GM21619 (cell line): Measurements from ENCODE around the gene RB1.
"Not testable (repeated sequence)": the region's sequence is repeated elsewhere in the genome, so short reads cannot be mapped to it uniquely, and the experiment has no call there.

Source experiments
- ATAC-seq: cut with Tn5 transposase; IDR thresholded peaks from one replicate; pipeline ENCODE4 v1.9.1; 2021; ENCODE audit not compliant: unreplicated experiment

RB1 gene

DNA sequence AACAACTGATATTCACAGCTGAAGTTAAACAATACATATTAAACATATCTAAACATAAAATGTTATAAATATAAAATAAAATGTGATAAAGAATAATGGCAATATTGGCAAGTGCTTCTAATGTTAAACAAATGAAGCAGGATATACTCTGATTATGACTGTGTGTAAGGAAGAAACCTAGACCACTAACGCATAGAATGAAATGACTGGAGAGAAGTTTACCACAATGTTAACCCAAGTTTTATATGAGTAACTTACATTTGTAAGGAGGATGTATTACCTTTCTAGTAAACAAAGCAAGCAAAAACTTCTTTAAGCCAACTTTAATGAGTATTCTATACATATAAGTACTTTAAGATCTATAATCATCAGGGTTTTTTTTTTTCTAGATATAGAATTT is 43.0 kb downstream of the RB1 start:
- ATAC-seq: no peak

DNA sequence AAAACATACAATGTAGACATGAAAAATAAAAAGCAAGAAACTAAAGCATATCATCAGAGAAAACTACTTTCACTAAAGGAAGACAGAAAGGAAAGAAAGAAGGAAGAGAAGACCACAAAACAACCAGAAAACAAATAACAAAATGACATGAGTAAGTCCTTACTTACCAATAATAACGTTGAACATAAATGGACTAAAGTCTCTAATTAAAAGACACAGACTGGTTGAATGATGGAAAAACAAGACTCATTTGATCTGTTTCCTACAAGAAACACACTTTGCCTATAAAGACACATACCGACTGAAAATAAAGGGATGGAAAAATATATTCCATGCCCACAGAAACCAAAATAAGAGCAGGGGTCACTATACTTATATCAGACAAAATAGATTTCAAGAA is 46.0 kb downstream of the RB1 start:
- ATAC-seq: no peak

DNA sequence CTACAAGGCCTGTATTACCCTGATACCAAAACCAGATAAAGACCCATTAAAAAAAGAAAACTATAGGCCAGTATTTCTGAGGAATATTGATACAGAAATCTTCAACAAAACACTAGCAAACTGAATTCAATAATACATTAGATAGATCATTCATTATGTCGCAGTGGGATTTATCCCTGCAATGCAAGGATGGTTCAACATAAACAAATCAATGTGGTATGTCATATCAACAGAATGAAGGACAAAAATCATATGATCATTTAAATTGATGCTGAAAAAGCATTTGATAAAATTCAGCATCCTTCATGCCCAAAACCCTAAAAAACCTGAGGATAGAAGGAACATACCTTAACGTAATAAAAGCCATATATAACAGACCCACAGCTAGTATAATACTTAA is 50.0 kb downstream of the RB1 start:
- no peak for ATAC-seq

DNA sequence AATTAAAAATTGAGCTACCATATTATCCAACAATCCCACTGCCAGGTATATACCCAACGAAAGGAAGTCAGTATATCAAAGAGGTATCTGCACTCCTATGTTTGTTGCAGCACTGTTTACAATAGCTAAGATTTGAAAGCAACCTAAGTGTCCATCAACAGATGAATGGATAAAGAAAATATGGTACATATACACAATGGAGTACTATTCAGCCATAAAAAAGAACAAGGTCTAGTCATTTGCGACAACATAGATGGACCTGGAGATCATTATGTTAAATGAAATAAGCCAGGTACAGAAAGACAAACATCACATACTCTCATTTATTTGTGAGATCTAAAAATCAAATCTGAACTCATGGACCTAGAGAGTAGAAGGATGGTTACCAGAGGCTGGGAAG is 52.0 kb downstream of the RB1 start:
- not testable (repeated sequence) for ATAC-seq

DNA sequence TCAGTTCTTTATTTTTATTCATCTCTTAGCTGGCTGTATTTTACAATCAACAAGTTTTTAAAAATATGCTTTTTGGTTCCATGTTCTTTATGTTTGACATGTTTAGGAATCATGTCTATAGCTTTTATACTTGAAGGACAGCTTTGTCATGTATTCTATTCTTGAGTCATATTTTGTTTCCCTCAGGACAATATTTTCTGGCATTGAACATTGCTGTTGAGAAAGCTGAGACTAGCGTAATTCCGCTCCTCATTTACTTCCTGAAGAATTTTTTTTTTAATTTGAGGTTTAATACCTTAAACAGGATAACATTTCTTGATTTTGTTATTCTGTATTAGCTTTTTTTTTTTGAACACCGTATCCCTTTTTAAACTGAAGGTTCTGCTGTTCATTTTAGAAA is 53.2 kb downstream of the RB1 start:
- ATAC-seq: no peak

DNA sequence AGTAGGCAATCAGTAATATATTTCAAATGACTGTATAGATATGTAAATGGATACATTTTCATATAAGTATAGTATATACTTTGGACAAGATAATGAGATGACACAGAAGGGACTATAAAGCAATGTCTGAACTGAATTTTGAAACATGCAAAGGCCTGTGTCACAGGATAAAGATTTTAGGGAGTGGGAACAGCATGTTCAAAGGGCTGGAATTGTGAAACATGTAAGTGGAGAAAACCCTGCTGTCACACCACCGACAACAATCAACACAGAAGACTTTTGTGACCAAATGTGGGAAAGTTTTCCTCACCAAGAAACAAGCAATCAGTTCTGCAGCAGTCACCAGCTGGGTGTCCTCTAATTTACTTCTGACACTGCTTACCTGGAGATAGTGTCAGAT is 66.4 kb downstream of the RB1 start:
- ATAC-seq: no peak

DNA sequence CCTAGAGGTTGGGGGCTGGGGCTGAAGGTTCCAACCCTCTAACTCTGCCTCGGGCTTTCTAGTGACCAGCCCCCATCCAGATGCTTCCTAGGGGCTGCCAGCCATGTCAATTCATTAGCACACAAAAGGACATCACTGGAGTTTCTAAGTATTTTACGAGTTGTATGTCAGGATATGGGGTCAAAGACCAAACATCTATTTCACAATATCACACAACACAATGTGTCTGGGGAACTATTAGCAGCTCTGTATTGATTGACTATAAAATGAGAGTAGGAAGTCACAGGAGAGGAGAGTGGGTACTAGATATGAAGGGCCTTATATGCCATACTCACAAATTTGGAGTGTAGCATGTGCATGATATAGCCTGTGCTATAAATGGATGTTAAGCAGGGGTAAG is 67.3 kb downstream of the RB1 start:
- ATAC-seq: no peak

DNA sequence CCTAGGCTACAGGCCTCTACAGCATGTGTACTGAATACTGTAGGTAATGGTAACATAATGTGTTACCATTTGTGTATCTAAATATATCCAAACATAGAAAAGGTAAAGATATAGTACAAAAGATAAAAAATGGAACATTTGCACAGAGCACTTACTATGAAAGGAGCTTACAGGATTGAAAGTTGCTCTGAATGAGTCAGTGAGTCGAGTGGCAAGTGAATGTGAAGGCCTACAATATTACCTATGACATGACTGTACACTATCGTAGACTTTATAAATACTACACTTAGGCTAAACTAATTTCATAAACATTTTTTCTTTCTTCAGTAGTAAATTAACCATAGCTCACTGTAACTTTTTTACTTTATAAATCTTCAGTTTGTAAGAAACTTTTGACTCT is 74.3 kb downstream of the RB1 start:
- ATAC-seq: no peak

DNA sequence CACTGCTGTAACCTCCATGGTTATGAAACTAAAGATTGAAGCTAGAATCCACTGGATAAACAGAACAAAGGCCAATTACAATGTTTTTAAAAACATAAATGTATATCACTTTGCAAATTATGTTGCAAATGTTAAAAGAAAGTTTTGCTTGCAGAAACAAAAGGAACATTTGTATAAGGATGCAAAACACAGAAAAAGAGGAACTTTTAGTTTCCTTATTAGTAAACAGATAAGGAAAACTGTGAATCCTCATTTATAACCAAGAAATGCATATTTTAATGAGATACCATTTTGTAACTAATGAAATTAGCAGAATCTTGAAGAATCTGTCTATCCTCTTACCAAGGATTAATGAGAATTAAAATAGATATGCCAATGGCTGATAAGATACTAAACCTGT is 77.0 kb downstream of the RB1 start:
- ATAC-seq: no peak

DNA sequence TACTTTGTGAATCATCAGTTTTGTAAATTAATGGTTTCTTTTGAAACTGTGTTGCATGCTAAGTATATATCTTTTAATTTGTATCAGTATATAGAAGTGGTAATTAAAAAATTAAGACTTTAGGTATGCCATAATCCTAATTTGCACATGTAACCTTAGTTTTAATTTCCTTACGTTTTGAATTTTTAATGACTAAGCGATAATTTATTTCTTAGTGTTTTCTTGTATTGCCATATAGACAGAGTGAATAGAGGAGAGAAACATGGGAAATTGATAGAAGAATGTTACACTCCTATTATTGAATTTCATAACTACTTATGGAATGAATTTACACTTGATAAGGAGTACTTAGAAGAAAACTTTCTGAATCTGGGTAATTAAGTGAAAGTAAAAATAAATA is 79.8 kb downstream of the RB1 start:
- no peak for ATAC-seq

DNA sequence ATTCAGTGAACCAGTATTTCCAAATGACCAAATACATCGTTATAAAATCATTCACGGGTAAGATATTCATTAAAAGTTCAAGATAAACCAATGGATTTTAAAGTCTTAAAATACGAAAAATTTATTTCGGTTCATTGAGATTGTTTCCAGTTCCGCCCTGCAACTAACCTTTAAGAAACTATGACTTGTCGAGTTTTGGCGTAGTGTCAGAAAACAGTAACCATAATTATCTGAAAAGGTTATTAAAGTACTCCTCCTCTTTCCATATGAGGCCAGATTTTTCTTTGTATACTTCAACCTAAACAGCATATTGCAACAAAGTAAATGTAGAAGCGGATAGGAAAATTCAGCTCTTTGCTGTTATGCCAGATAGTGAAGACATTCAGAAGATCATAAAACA is 83.3 kb downstream of the RB1 start:
- no peak for ATAC-seq

DNA sequence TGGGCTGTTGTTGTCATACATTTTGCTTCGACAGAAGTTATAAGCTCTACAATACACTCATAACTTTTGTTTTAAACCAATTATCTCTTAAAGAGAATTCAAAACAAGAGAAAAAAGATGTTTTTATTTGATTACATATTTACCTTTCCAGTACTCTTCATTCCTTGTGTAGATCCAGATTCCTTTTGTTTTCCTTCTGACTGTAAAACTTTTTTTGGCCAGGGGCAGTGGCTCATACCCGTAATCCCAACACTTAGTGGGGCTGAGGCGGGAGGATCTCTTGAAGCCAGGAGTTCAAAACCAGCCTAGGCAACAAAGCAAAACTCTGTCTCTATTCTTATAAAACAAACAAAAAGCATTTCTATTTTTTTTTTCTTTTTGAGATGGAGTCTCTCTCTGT is 87.7 kb downstream of the RB1 start:
- no peak for ATAC-seq

DNA sequence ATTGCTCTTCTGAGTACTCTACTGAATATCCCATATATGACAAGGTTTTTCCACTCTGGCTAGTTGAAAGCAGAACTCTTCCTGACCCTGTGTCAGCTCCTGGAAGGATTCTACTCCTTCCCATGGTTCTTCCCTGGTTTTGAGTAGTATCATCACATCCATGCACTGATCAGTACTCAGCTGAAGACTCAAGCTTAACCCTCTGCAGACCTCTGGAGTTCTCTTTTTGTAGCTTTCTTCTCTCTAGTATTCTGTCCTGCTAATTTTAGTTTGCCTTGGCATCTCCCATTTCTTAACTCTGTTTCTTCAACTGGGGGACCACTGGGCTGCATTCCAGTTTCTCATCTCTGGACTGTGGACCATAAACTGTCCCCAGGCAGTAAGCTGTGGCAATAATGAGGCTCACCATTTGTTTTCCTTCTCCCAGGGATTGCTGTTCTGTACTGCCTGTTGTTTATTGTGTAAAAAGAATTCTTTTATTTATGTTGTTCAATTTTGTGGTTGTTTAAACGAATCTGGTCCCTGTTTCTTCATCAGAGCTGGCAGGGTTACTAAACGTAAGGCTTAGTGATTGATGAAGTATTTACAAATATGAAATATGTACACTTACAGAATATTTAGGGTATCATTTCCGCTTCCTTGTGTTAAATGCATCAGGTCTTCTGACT is 89.6 kb downstream of the RB1 start:
- no peak for ATAC-seq

DNA sequence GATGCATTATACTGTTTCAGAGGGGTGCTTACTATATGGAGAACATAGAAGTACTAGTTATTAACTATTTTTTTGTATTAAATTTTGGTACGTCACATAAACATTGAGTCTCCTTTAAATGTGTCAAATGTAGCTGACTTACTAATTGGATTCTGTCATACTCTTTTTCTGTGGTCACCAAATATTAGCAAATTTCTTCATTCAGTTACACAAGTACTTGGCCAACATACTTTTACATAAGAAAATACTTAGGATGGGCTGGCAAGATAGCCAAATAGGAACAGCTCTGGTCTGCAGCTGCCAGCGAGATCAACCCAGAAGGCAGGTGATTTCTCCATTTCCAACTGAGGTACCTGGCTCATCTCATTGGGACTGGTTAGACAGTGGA is 90.1 kb downstream of the RB1 start:
- ATAC-seq: no peak

DNA sequence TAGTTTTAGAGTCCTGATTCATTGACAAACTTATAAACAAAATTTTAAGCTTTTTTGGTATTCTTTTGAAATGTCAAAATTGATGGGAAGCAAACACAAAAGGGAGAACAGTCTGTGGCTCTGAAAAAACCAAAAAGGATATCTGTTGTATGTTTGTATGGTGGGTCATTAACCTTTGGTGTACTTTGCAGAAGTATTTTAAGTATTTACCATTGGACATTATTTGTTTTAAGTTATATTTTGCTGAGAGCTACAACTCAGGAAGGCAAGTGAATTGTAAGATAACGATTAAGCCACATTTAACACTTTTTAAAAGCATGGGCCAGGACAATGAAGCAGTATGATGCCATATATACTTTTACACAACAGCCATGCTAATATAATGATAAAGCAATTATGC is 94.2 kb downstream of the RB1 start:
- no peak for ATAC-seq

DNA sequence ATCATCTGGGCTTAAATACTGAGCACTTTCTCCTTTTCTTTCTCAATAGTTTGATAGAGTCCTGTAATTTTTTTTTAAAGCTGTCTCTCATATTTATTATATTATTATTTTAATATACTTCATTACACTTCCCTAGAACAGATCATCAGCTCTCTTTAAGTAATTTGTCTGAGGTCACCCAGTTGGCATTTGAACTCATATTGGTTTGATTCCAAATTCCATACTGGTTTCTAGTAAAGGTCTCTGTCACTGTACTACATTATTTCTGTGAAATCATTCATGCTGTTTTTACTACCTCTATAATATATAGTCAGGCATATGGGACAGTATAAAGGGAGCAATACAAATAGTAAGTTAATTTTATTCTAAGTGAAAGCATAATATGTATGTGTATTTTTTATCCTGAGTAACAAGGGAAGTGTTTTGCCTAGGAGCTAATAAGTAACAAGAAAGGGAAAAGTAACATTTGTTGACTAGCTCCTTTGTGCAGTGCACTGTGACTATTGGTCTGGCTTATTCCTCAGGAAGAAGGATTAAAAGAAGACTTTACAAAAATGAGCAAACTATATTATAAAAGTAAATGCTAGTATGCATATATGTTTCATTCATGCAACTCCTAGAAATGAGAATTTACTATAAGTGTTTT is 95.0 kb downstream of the RB1 start:
- ATAC-seq: no peak

DNA sequence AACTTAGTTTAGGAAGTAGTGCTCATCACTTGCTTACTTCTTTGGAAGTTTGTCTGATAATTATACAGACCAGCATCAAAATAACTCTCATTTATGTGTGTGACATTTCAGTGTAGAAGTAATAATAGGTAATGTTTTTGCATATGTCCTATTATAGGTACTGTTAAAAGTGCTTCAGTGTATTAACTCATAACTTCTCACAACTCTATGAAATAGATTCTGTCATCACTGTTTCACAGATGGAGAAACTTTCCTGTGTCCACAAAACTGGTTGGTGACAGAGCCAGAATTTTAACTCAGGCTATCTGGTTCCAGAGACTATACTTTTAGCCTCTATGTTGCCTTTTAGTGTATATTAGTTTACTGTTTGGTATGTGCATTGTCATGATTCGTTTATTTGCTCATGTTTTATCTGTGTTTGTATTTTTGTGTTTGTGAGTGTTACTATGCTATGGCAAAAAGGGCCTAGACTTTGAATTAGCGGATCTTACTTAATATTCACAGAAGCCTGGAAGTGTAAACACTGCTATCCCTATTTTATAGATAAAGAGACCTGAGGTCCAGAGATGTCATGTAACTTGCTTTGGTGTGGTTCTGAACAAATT is 96.6 kb downstream of the RB1 start:
- ATAC-seq: no peak

DNA sequence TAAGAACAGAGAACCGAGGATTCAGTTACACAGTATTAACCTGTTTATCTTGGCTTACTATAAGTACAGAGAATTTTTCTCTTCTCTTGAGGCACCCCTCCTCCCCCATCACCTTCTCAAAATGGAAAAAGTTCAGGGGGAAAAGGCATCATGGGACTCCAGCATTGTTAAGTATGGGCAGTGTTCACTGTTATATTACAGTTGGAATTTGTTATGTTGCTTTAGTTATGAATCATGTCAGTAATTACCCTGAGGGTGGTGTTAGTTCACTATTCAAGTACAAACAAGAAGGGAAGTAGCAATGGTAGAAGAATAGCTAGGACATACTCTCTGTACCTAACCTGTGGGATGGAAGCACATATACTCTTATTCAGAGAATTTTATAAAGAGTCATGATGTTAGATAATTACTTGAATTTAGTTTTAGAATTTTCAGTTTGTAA is 97.3 kb downstream of the RB1 start:
- peak; percentile 46 for ATAC-seq

DNA sequence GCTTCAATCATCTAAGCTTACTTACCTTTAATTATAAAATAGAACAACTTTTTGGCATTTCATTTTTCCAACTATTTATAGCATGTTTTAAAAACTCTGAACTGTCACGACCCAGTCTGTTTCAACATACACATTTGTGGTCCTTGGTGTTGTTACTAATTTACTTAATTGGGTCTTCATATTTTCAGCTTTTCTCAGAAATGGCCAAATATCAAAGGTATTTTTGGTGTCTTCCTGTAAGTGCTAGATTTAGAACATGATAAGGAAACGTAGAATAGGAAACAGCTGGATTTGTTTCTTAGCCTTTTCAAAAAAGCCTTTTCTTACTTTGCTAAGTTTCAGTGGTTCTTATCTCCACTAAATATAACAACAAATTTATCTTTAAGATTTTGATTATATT is 97.9 kb downstream of the RB1 start:
- no peak for ATAC-seq

DNA sequence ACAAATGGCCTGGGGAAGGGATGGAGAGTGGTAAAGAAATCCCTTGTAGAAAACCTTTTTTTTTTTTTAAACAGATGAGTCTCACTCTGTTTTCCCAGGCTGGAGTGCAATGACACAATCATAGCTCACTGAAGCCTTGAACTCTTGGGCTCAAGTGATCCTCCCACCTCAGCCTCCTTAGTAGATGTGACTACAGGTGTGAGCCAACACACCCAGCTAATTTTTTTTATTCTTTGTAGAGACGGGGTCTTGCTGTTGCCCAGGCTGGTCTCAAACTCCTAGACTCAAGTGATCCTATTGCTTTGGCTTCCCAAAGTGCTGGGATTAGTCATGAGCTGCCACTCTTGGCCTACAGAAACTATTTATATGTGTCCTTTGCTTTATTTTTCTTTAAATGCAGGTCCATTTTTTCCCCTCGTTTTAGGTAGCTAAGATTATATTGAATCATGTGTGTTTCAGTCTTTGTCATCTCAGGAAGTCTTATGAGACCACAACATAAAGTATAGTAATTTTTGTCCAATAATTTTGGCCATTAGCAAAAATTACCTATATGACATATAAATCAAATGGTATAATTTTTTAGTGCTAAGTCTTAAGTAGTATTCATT is 98.9 kb downstream of the RB1 start:
- no peak for ATAC-seq

DNA sequence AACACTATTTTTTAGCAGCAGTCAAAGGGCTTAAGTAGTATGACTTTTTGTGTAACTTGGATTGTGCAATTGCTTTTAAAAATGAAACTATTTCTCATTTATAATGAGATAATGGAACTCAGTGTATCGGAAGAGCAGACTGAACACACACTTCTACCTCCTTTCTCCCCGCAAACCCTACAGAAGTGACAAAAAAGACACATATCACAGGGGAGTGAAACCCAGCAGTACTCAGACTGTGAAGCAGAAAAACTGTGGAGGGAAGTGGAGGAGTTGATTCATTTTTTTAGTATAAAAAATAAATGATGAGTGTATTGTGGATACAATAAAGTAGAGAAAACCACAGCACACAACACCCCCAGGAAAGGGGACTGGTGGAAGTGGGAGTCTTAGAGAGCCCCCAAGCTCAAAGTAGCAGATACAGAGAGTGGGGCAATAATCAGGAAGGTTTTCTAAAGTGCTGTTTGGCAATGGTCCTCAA is 99.6 kb downstream of the RB1 start:
- peak; percentile 37 for ATAC-seq

DNA sequence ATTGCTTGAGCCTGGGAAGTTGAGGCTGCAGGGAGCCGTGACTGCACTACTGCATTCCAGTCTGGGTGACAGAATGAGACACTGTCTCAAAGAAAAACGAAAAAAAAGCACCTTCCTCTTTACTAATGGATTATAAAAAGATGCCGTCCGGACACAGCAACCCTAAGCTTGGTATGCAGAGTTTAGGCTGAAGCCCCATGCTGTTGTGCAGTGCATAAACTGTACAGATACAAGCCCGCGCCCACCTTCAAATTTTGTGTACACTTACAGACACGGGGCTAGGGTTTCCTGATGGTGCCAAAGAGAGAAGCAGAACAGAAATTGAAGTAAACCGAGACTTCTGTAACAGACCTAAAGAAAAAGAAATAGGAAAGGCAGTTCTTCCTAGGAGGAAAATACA is 100.4 kb downstream of the RB1 start:
- no peak for ATAC-seq
